AG04450 (cell line): ENCODE measurements around the gene SBF1. TPM values are rescaled to one million over a fixed set of nuclear protein-coding genes. Genes with fewer than 3 reads are reported as not detected.

Experiments
- CTCF ChIA-PET: fragments of 300-600, 350-600 bp; formaldehyde crosslinking; extraction: SDS; loops from one replicate; lab custom pipeline; 2022; ENCODE audit warnings: antibody characterized with exemption, inconsistent platforms; lab: Charles Lee
- POLR2A ChIA-PET: fragments of 350-600 bp; formaldehyde crosslinking; extraction: SDS; loops from one replicate; lab custom pipeline; 2021; ENCODE audit warnings: antibody characterized with exemption, inconsistent platforms; lab: Yijun Ruan, JAX
- DNase-seq: peaks from one replicate; pipeline ENCODE4 v3.0.0-alpha.2; 2011; ENCODE audit warnings: low read depth, low spot score
- H3K27ac ChIP-seq: one replicate; pipeline ENCODE4 v1.5.1; 2012; ENCODE audit warnings: low read depth, low read length, control low read depth
- H3K27me3 ChIP-seq: one replicate; pipeline ENCODE4 v1.6.0; 2012; ENCODE audit warnings: low read length; ENCODE audit not compliant: control insufficient read depth, insufficient read depth
- H3K4me3 ChIP-seq: 2 replicates; pipeline ENCODE4 v1.5.1; 2011; ENCODE audit warnings: mild to moderate bottlenecking, low read depth, low read length, control low read depth
- H3K9me3 ChIP-seq: 2 replicates; pipeline ENCODE4 v1.5.1; 2012; ENCODE audit warnings: low read length; ENCODE audit not compliant: control insufficient read depth, insufficient read depth
- polyA plus RNA-seq: library from polyadenylated mRNA; depleted of rRNA; stranded (reverse); fragments of >200 nt; gene quantifications from 2 replicates; pipeline ENCODE4 v1.2.3, GENCODE V29; 2011
- TF ChIP-seq, protein P1 (sequence below): IDR thresholded peaks from 2 replicates; pipeline ENCODE4 v1.5.1; 2011; ENCODE audit warnings: low read depth, low read length, control low read depth, inconsistent platforms

SBF1 gene
- polyA plus RNA-seq, 1 experiment, result 16.4 TPM

DNA sequence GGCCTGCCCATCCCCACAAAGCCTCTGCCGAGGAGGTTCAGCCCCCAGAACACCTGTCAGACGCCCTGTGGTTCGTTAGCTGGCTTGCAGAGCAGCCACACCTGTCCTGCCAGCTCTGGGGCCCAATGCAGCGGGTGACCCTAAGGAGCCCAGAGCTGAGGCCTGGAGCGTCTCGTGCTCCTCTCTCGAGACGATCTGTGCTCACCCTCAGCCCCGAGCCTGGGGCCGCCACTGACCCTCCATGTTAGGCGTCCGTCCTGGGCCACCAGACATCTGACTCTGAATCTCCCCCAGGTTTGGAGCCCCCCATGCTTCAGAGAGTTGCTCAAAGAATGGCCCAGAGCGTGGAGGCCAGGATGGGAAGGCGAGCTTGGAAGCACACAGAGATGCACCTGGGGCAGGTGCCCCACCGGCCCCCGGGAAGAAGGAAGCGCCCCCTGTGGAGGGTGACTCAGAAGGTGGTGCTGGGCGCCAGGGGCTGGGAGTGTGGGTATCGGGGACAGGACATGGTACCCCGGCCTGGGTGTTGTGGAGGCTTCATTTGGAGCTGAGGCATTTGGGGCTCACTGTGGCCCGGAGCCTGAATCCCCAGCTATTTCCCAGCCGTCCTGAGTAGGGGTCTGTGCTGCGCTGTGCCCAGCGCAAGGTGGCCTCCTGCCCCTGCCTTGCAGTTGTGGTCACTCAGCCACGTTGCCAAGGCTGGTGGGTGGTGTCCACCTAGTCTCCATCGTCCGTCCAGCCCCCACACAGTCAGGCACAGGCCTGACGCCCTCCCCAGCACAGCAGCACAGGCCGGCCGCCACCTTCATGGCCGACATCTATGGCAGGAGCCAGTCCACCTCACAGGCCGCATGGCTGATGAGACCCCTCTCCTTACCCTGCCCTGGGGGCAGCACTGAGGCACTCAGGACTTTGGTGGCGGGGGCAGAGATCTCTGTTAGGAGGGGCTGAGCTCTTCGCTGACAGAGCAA, 36.2 kb downstream of the SBF1 start:
- no peak for DNase-seq
- H3K27me3 ChIP-seq, result no peaks in the 10 kb centered on the region
- CTCF ChIA-PET, result no interaction called here
- TF ChIP-seq, protein P1, sequence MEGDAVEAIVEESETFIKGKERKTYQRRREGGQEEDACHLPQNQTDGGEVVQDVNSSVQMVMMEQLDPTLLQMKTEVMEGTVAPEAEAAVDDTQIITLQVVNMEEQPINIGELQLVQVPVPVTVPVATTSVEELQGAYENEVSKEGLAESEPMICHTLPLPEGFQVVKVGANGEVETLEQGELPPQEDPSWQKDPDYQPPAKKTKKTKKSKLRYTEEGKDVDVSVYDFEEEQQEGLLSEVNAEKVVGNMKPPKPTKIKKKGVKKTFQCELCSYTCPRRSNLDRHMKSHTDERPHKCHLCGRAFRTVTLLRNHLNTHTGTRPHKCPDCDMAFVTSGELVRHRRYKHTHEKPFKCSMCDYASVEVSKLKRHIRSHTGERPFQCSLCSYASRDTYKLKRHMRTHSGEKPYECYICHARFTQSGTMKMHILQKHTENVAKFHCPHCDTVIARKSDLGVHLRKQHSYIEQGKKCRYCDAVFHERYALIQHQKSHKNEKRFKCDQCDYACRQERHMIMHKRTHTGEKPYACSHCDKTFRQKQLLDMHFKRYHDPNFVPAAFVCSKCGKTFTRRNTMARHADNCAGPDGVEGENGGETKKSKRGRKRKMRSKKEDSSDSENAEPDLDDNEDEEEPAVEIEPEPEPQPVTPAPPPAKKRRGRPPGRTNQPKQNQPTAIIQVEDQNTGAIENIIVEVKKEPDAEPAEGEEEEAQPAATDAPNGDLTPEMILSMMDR, result no peak
- POLR2A ChIA-PET, result no interaction called here
- no peak overlapping the region for H3K27ac ChIP-seq
- no peaks in the 10 kb centered on the region; the same call in 1 of the 2 replicates for H3K9me3 ChIP-seq
- H3K4me3 ChIP-seq, result no peak overlapping the region

DNA sequence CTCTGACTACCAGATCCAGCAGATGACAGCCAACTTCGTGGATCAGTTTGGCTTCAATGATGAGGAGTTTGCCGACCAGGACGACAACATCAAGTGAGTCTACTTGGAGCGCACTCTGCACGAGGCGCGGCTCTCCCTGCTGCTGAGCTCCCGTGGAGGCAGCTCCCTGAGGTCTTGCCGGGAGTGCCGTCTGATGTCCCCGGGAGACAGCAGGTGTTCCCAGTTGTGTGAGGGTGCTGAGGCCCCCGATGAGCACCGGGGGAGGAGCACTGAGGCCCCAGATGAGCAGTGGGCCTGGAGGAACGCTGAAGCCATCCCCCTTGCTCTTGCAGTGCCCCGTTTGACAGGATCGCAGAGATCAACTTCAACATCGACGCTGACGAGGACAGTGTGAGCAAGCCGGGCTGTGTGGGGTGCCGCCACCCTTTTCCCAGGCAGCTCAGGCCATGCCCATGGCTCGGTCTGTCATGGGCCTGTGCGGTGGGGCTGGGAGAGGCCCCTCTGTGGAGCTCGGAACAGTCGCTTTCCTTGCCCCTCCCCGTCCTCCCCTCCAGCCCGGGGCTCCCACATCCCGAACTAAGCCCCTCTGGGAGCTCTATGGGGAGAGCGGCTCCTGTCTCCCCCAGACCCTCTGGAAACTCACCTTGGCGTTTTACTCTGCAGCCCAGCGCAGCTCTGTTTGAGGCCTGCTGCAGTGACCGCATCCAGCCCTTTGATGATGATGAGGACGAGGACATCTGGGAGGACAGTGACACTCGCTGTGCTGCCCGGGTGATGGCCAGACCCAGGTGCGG, 37.1 kb downstream of the SBF1 start:
- TF ChIP-seq, protein P1, result no peak
- POLR2A ChIA-PET, result interaction anchor here (0.6 kb wide), 1 partner anchor 72 kb away, joined by 7 read pairs; no protein-coding TSS in a partner anchor
- DNase-seq, result no peak
- no peak overlapping the region for H3K27ac ChIP-seq
- CTCF ChIA-PET, result no interaction called here
- H3K27me3 ChIP-seq, result no peaks in the 10 kb centered on the region
- H3K4me3 ChIP-seq, result no peak overlapping the region
- no peaks in the 10 kb centered on the region; the same call in 1 of the 2 replicates for H3K9me3 ChIP-seq

DNA sequence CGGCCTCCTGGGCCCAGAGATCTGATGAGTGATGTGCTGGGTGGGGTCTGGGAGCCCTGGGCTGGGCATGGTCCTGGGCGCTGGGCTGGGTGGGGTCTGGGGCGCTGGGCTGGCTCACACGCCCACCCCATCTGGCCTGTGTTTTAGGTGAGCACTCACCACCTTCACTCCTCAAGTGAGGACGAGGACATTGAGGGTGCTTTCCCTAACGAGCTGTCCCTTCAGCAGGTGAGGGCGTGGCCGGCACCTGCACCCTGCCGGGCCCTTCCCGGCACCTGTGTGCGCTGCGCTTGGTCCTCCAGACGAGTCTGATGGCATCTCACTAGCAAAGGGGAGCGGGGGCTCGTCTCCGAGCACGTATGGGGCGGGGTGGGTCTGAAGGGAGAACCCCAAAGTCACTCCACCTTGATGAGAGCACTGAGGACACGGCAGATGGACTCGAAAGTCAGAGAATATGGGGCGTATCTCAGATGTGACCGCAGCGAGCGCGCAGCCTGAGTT, 37.9 kb downstream of the SBF1 start:
- TF ChIP-seq, protein P1, result no peak
- no peak for DNase-seq
- ChIA-PET POLR2A (interaction anchor here (0.6 kb wide), 1 partner anchor 71 kb away, joined by 7 read pairs; no protein-coding TSS in a partner anchor), CTCF (no interaction called here)
- no peaks in the 10 kb centered on the region for H3K27me3 ChIP-seq
- H3K4me3 ChIP-seq, result no peak overlapping the region
- H3K27ac ChIP-seq, result no peak overlapping the region
- H3K9me3 ChIP-seq, result no peaks in the 10 kb centered on the region

DNA sequence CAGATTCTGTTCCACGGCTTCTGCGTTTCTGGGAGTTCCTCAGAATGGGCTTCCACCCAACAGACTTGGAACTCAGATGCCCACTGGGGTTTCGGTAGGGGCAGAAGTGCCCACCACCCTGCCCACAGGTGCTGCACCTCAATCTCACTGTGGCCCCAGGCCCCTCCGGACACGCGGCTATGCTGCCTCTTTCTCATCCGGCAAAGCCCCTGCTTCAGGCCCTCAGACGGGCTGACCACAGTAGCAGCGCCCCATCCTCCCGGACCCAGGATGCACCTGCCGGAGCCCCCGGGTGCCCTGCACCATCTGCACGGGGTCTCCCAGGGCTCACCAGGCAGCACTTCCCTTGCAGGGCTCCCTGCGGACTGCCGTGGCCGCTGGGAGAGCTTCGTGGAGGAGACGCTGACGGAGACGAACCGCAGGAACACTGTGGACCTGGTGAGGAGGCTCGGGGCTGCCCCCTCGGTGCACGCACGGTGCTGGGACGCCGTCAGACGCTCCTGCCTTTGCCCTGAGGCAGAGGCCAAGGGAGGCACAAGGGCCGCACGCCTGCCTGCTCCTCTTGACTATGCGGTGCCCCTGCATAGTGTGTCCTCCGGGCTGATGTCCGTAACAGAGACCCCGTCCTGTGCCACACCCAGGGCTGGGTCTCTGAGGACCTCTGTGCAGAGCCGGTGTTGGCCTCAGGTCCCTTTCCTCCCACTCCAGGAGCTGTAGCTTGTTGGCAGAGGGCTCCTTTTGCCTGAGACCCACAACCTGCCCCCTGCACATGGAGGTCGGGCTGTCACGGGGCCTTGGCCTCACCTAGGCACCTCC, 38.6 kb downstream of the SBF1 start:
- TF ChIP-seq, protein P1, result no peak
- Histone ChIP-seq H3K4me3 (no peak overlapping the region), H3K27me3 (no peaks in the 10 kb centered on the region), H3K9me3 (no peaks in the 10 kb centered on the region), H3K27ac (no peak overlapping the region)
- CTCF ChIA-PET, result no interaction called here
- no peak for DNase-seq
- POLR2A ChIA-PET, result no interaction called here
